Measurements from ENCODE around the gene MRPL50.

Gene MRPL50

GRCh38 chr9:101398068-101398929 is at the start of gene MRPL50, which contains the start of gene ZNF189:
Gene MRPL50 (minus strand): TSS chr9:101398618. CDS start chr9:101398592, 26 bp downstream.
Gene ZNF189 (plus strand): TSS chr9:101398851. CDS start chr9:101399157, 306 bp downstream.
- DNase-seq, result peak; percentile 98

- DNase-seq, result no peak
Measured at GRCh38 chr9:101446732-101447131, 48.3 kb upstream of the MRPL50 start.

- DNase-seq, result no peak
Measured at GRCh38 chr9:101445353-101446029, 47.1 kb upstream of the MRPL50 start.

GRCh38 chr9:101443364-101443771 is 45.0 kb upstream of the MRPL50 start:
- no peak for DNase-seq

- DNase-seq, result no peak
Measured at GRCh38 chr9:101442736-101443135, 44.3 kb upstream of the MRPL50 start.

GRCh38 chr9:101442318-101442717 is 43.9 kb upstream of the MRPL50 start:
- no peak for DNase-seq

GRCh38 chr9:101440714-101441230 is 42.4 kb upstream of the MRPL50 start:
- no peak for DNase-seq

- DNase-seq, result no peak
Measured at GRCh38 chr9:101438523-101438922, 40.1 kb upstream of the MRPL50 start.

GRCh38 chr9:101437806-101438232 is 39.4 kb upstream of the MRPL50 start:
- no peak for DNase-seq

- no peak for DNase-seq
Measured at GRCh38 chr9:101435601-101436079, 37.2 kb upstream of the MRPL50 start, which contains the start of gene ALDOB. Gene ALDOB (minus strand): TSS chr9:101435774. CDS start chr9:101430887, 4,887 bp downstream.

- no peak for DNase-seq
Measured at GRCh38 chr9:101434998-101435397, 36.6 kb upstream of the MRPL50 start.

GRCh38 chr9:101433229-101433628 is 34.8 kb upstream of the MRPL50 start:
- no peak for DNase-seq

- no peak for DNase-seq
Measured at GRCh38 chr9:101432740-101433139, 34.3 kb upstream of the MRPL50 start.

- DNase-seq, result no peak
Measured at GRCh38 chr9:101432171-101432570, 33.8 kb upstream of the MRPL50 start.

- no peak for DNase-seq
Measured at GRCh38 chr9:101429736-101430135, 31.3 kb upstream of the MRPL50 start.

GRCh38 chr9:101428909-101429308 is 30.5 kb upstream of the MRPL50 start:
- DNase-seq, result no peak

GRCh38 chr9:101427957-101428655 is 29.7 kb upstream of the MRPL50 start:
- DNase-seq, result no peak

GRCh38 chr9:101427358-101427757 is 28.9 kb upstream of the MRPL50 start:
- no peak for DNase-seq

GRCh38 chr9:101421653-101422065 is 23.2 kb upstream of the MRPL50 start:
- DNase-seq, result no peak

GRCh38 chr9:101419863-101420262 is 21.4 kb upstream of the MRPL50 start:
- no peak for DNase-seq

GRCh38 chr9:101418518-101419430 is 20.4 kb upstream of the MRPL50 start:
- DNase-seq, result no peak

- DNase-seq, result no peak
Measured at GRCh38 chr9:101417977-101418376, 19.6 kb upstream of the MRPL50 start.

All from CD4-positive, alpha-beta T cell treated with Interleukin-12 subunit alpha and Interleukin-12 subunit beta, for 1 hour (primary cell).